ENCODE measurements around the gene DEK.
"Not testable (repeated sequence)": the region's sequence is repeated elsewhere in the genome, so short reads cannot be mapped to it uniquely, and the experiment has no call there.

The DEK gene

DNA sequence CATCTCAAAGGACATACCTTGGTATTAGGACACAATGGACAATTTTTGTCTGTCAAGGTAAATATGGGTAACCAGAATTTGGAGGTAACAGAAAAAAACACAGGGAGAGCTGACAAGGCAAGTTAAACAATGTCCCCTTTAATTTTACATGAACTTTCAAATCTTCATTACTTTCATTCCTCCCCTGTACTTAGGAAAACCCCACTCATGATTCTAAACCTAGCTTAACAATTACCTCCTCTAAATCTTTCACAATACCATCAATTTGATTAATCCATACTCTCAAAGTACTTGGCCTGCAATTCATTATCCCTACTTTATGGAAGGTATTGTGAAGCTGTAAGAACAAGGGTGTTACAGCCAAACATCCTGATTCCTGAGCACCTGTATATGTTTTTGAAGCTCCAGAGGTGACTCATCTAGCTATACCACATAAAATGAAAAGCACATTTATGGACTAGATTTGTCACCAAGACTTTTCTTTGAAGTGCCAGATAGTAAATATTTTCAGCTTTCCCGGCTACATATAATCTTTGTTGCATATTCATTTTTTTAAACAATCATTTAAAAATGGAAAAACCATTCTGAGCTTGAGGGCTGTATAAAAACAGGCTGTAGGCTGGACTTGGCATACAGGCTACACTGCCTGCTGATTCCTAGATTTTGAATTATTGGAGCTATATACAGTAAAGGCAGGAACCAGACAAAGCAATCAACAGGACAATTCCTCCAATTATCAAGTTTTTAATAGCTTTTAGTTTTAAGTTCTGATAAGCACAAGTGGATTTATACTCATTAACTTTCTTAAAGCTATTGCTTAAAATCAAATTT, 22.9 kb downstream of the DEK start:
- DNase-seq (ENCODE audit: low read depth in 4 of 4, low spot score in 1 of 4): no peak

DNA sequence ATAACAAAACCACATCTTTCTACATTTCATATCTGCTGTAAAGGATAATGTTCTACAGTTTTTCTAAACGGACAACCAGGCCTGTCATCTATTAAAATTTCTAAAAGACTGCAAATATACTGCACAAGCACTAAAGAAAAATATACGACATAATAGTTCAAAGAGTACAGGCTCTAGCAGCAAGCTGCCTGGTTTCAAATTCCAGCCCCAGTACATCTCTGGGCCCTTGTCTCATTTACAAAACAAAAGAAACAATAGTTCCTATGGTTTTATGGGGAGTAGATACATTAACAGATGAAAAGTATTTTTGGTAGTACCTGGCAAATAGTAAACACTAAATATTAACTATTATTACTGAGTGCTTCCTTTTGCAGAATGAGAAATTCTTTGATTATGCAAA, 24.1 kb downstream of the DEK start:
- DNase-seq (ENCODE audit: low read depth in 4 of 4, low spot score in 1 of 4): no peak

DNA sequence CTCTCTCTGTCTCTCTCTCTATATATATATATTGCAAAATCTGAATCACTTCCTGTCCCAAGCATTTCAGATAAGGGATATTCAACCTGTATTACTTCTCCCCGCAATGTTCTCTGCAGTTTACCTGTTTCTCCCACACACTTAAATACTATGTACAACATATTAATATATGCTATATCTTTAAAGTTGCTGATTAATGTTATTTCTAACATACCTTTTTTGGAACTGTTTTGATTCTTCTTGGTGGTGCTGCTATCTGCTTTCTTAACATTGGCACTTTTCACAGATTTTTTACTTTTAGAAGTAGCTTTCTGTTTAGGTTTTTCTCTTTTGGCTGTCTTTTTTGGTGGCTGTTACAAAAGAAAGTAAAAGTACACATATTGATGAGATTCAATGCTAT, 27.2 kb downstream of the DEK start:
- no peak for DNase-seq (ENCODE audit: low read depth in 4 of 4, low spot score in 1 of 4)

DNA sequence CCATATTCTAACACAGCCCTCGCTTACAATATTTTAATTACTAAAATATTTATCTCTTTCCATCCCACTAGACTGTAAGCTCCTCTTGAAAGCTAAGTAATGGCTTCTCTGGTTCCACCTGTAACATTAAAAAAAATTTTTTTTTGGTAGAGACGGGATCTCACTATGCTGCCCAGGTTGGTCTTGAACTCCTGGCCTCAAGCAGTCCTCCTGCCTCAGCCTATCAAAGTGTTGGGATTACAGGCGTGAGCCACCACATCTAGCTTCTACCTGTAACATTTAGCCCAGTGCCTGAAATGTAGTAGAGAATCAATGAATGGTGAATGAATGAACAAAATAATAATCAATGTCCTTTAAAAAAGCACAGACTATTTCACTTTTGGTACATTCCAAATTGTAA, 28.8 kb downstream of the DEK start:
- DNase-seq (ENCODE audit: low read depth in 4 of 4, low spot score in 1 of 4): no peak

- DNase-seq (ENCODE audit: low read depth in 4 of 4, low spot score in 1 of 4): no peak
Observed at GRCh38 chr6:18234564-18234963, 29.8 kb downstream of the DEK start.

DNA sequence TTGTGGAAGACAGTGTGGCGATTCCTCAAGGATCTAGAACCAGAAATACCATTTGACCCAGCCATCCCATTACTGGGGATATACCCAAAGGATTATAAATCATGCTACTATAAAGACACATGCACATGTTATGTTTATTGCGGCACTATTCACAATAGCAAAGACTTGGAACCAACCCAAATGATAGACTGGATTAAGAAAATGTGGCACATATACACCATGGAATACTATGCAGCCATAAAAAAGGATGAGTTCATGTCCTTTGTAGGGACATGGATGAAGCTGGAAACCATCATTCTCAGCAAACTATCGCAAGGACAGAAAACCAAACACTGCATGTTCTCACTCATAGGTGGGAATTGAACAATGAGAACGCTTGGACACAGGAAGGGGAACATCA, 30.6 kb downstream of the DEK start:
- DNase-seq (ENCODE audit: low read depth in 4 of 4, low spot score in 1 of 4): not testable (repeated sequence)

DNA sequence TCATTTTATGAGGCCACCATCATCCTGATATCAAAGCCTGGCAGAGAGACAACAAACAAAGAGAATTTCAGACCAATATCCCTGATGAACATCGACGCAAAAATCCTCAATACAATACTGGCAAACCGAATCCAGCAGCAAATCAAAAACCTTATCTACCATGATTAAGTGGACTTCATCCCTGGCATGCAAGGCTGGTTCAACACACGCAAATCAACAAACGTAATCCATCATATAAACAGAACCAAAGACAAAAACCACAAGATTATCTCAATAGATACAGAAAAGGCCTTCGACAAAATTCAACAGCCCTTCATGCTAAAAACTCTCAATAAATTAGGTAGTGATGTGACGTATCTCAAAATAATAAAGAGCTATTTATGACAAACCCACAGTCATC, 32.5 kb downstream of the DEK start:
- DNase-seq (ENCODE audit: low read depth in 4 of 4, low spot score in 1 of 4): not testable (repeated sequence)

- not testable (repeated sequence) for DNase-seq (ENCODE audit: low read depth in 4 of 4, low spot score in 1 of 4)
Observed at GRCh38 chr6:18228590-18228989, 35.7 kb downstream of the DEK start.

GRCh38 chr6:18227166-18227565, 37.2 kb downstream of the DEK start:
- not testable (repeated sequence) for DNase-seq (ENCODE audit: low read depth in 4 of 4, low spot score in 1 of 4)

DNA sequence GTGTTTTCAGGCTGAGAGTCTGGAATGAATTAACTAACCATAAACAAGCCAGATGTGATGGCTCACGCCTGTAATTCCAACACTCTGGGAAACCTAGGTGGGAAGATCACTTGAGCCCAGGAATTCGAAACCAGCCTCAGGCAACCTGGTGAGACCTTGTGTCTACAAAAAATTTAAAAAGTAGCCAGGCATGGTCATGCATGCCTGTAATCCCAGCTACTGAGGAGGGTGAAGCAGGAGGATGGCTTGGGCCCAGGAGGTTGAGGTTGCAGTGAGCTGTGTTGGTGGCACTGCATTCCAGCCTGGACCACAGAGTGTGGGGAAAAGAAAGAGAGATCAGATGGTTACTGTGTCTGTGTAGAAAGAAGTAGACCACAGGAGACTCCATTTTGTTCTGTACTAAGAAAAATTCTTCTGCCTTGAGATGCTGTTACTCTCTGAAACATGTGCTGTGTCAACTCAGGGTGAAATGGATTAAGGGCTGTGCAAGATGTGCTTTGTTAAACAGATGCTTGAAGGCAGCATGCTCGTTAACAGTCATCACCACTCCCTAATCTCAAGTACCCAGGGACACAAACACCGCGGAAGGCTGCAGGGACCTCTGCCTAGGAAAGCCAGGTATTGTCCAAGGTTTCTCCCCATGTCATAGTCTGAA, 37.8 kb downstream of the DEK start:
- DNase-seq (ENCODE audit: low read depth in 4 of 4, low spot score in 1 of 4): not testable (repeated sequence)

GRCh38 chr6:18221288-18221615, 43.1 kb downstream of the DEK start:
- no peak for DNase-seq (ENCODE audit: low read depth in 4 of 4, low spot score in 1 of 4)

DNA sequence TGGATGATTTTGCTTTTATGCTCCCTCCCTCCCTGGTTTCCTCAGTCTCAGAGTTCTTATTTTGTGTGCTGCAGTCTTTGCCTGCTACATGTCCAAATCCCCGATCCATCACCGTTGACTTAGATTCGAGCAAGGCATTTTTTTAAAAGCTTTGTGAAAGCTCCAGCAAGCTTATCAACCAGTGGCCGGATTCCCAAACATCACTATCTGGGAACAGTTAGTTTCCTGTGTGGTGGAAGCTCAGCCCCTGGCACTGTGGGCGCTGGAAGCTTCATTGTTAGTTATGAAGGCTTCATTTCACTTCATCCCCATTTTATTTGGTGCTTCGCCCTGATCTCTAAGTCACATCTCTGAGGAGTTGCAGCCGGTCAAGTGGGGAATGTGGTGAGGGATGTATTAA, 44.7 kb downstream of the DEK start:
- DNase-seq (ENCODE audit: low read depth in 4 of 4, low spot score in 1 of 4): no peak

GRCh38 chr6:18218233-18218632, 46.1 kb downstream of the DEK start:
- DNase-seq (ENCODE audit: low read depth in 4 of 4, low spot score in 1 of 4): no peak

- no peak for DNase-seq (ENCODE audit: low read depth in 4 of 4, low spot score in 1 of 4)
Observed at GRCh38 chr6:18216411-18216810, 47.9 kb downstream of the DEK start.

- DNase-seq (ENCODE audit: low read depth in 4 of 4, low spot score in 1 of 4): no peak
Observed at GRCh38 chr6:18215436-18215835, 48.9 kb downstream of the DEK start.

DNA sequence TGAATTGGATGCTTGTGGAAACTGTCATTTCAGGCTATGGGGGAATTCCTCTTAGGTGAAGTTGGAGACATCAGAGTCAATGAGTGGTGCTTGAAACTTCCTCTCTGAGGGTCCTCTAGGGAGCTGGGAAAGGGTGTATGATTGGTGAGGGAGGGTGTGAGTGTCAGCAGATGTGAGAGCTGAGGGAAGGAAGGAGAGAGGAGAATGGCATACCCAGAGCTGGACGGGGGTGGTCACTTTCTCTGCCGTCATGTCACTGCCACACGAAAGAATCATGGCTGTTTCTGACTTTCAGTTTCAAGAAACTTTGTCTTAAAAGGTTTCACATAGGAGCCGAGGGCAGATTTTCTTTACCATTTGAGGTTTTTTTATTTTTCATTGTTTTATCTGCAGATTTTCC, 50.3 kb downstream of the DEK start:
- DNase-seq (ENCODE audit: low read depth in 4 of 4, low spot score in 1 of 4): no peak

GRCh38 chr6:18213439-18213838, 50.9 kb downstream of the DEK start:
- DNase-seq (ENCODE audit: low read depth in 4 of 4, low spot score in 1 of 4): no peak

- no peak for DNase-seq (ENCODE audit: low read depth in 4 of 4, low spot score in 1 of 4)
Observed at GRCh38 chr6:18212231-18212630, 52.1 kb downstream of the DEK start.

GRCh38 chr6:18211338-18211737, 53.0 kb downstream of the DEK start:
- no peak for DNase-seq (ENCODE audit: low read depth in 4 of 4, low spot score in 1 of 4)

- no peak for DNase-seq (ENCODE audit: low read depth in 4 of 4, low spot score in 1 of 4)
Observed at GRCh38 chr6:18210707-18211106, 53.6 kb downstream of the DEK start.

- no peak for DNase-seq (ENCODE audit: low read depth in 4 of 4, low spot score in 1 of 4)
Observed at GRCh38 chr6:18209539-18210197, 54.7 kb downstream of the DEK start.

GRCh38 chr6:18208778-18209177, 55.6 kb downstream of the DEK start:
- DNase-seq (ENCODE audit: low read depth in 4 of 4, low spot score in 1 of 4): not testable (repeated sequence)

Measured in stimulated activated CD4-positive, alpha-beta T cell treated with anti-CD3 and anti-CD28 coated beads, Interleukin-1b, Interleukin-23, amount 100 ng/mL, for 24 hours (primary cell).